Middle frontal gyrus (tissue), 1 donor: ENCODE measurements around the gene VSX1.

Experiments
- DNase-seq: peaks from one replicate; pipeline ENCODE4 v3.0.0-alpha.2; 2015; ENCODE audit warnings: low spot score; ENCODE audit errors: extremely low spot score

The VSX1 gene

DNA sequence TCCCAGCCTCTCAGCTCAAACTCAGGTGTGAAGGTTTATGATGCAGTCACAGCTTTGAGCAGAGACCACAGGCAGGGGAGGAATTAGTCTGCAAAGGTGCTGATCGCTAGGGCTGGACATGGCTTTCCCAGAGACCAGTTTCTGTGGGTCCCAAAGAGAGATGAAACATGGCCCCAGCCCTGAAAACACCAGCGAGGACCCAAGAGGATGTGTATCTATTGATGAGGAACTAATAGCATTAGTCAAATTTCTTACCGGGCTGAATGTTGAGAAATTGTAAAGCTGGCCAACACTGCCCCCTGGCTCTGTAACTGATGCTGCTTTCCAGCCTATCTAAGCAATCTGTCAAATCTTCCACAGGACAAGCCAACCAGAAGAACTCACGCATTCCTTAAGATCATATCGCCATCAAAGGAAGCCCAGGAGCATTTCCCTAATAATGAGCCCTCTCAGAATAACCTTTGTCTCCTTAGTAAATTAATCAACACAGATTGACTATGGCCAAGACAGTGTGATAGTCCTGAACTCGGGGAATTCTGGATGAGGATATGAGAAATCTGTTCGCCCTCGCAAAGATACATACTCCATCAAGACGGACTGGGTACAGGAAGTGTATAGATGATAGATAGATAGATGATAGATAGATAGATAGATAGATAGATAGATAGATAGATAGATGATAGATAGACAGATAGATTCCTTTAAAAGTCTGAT is 16.2 kb downstream of the VSX1 start:
- DNase-seq: no peak

DNA sequence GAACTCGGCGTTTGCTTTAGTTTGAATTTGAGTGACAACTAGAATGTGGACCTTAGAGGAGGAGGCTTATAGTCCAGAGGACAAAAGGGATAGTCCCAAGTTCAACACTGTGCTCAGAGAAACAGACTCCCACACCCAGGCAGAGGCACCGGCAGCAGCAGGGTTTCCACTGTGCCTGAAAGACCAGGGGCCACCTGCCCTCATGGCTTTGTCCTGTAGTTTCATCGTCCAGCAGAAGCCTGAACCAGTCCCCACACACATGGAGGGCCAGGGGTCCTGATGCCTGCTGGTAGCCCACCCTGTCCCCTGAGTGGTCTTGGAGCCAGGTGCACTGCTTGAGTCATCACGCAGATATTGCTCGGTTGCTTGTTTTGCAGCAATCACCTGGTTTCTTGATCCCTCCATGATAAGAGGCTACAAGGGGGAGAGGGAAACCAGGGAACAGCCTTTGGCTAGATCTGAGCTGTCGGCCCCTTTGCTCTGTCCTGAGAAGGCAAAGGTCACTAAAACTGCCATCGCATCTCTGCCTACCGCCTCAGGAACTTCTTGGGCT is 16.8 kb downstream of the VSX1 start:
- no peak for DNase-seq

DNA sequence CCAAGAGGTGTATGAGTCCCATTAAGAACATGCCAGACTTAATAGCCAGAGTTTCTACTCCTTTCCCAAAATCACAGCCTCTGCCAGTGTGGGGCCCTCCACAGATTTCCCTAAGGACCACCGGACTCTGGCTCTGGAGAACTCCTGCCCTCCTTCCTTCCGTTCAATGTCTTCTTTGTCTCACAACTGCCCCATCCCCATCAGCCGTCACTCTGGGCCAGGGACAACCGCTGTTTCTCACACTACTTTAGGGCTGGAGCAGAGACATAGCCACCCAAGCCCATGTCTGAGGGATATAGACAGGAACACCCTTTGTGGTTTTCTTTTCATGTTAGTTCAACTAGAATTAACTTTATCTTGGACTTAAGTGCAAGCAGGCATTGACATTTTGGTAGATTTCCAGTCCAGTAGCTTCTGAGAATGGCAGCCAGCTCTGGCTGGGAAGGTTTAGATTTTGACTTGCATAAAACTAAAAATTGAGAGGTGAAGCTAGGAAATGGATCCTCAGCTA is 17.3 kb downstream of the VSX1 start:
- DNase-seq: no peak

DNA sequence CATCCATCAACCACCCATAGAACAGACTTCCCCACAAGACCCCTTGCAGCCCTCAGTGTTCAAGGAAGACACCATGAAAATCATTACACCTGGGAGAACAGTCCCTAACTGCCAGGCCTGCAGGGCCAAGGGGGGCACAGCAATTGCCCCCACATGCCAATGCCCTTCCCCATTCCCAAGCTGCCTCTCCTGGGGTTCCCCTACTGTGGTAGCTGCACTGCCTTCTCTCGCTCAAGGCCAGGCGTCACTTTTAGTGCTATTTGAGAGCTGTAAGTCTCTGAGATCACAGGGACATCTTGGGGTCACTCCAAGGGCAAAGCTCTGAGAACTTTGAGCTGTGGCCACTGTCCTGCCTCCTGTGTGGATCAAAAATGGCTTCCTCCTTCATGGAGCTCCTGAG is 18.0 kb downstream of the VSX1 start:
- DNase-seq: no peak

DNA sequence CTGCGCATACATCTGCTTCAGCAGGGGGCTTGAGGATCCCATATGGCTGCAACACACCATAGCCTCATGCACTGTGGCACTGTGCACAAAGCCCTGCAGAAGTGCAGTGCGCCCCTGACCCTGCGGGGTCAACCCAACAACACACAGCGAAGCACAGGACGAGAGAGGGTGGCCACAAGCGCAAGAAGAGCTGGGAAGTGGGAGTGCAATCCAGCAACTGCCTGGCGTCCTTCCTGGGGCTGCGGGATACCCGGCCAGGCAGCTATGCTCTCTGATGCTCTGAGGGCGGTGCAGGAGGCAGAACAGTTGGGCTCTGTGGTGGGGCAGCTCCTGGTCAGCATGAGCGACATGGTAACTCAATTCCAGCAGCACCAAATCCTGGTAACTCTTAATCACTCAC is 18.4 kb downstream of the VSX1 start:
- DNase-seq: no peak

GRCh38 chr20:25062841-25063240 is 19.1 kb downstream of the VSX1 start:
- DNase-seq: no peak

- DNase-seq: no peak
Observed at GRCh38 chr20:25061821-25062530, 20.0 kb downstream of the VSX1 start.

DNA sequence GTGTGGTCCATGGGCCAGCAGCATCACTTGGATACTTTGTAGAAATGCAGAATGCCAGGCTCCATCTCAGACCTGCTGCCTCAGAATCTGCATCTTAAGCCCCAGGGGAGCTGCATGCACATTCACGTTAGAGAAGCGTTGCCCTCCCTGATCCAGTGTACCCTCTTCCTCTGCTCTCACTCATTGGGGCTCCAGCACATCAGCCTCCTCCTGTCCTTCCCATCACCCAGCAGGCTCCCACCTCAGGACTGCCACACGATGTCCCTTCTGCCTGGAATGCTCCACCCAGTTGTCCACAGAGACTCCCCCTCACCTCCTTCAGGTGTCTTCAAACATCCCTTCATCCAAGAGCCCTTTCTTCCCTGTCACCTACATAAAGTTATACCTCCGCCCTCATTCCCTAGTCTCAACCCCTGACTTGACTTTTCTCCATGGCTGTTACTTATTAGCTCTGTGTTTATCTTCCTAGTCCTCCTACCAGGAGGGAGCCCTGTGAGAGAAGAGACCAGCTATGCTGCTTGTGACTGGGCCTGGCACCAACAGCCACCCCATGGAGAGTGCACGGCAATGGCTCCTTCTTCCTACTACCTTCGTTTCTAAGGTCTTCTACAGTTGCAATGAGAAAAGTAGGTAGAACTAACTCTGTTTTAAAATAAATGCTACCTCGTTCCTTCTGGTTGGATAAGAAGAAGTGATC is 20.7 kb downstream of the VSX1 start:
- DNase-seq: no peak

- DNase-seq: no peak
Observed at GRCh38 chr20:25059866-25060465, 22.0 kb downstream of the VSX1 start.

GRCh38 chr20:25058847-25059810 is 22.8 kb downstream of the VSX1 start:
- DNase-seq: no peak

DNA sequence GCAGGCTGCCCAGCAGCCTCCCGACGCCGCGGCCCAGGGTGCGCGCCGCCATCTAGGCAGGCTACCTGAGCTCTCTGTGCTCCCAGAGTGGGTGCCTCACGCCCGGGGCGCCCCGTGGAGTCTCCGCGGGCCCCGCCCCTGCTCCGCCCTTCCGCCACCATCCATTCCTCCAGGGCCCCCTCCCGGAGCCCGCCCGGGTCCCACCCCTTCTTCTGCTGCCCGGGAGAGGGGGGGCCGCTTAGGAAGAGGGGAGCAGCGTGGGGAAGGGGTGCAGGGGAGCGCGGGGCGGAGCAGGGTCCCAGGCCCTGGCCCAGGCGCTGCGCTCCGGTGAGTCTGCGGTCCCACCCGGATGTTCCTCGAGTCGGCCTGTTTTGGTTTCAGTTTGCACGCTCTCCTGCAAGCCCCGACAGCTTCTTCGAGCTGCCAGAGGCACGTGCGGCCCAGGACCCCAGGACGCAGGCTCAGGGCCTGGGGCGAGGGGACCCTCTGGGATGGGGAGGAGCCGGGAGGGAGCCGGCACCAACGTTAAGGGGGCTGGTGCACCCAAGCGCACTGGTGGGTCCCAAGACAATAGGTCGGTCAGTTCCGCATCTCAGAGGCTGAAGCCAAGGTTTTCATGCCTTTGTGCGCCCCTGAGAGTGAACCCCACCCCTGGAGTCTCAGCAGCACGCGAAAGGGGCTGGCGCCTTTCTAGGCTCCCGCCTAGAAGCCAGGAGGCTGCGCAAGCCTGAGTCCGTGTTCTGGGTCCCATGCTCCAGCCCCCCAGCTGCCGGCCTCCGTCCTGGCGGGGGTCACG is 23.7 kb downstream of the VSX1 start, which contains the start of gene ACSS1:
TSS of gene ACSS1 (minus strand) at position 89 of the 796 bp plus-strand sequence. CDS start at position 52, 37 bp downstream.
- DNase-seq: no peak

DNA sequence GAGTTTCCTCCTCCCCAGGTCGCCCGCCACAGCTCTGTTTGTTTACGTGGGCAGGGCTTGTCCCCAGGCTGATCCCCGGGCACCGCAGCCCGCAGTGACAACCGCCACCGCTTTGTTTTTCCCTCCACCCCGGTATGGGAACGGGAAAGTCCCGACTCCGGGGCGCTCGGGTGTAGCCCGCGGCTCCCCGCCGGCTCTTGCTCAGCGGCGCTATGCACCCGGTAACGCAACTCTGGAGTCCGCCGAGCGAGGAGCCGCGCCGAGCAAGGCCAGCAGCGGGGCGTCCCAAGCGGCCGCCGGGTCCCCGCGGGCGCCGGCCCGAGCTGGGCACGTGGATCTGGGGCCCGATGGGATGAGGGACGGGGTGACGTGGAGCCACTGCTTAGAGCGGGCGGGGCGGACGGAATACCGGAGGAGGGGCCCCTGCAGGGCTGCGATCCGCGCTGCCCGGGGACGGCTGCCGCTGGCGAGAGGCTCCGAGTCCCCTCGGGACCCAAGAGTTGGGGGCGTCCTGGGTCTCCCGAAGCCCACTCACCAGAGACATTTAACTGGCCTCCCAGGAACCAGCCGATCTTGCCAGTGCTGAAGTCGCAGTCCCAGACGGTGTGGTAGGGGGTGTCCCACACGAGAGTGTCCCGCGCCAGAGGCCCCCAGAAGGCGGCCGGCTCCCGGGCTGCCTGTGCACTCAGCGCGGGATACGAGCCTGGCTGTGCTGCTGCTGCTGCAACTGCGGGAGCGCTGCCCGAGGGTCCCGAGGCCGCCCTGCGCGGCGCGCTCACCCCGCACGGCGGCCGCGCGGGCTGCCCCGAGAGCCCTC is 24.5 kb downstream of the VSX1 start:
- no peak for DNase-seq

DNA sequence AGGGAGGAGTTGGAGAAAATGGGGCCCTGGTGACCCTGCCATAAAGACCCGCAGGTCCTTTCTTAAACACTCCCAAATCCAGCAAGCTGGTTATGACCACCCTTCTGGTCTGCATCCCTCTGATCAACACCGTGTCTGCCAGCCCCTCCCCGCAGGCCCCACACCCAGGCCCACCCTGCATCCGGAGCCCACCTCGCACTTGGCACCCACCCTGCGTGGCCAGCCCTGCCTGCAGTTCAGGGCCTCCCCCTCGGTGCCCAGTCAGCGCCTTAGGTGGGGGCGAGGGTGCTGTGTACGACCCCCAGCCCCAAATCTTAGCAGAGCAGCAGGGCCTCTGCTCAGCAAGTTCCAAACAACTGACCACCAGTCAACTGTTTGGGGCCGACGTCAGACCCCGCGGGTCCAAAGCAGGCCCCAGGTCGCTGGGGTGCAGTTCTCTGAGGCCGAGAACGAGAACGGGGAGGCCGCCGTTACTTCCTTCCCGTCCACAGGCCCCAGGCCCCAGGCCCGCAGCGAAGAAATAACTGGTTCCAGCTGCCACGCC is 25.2 kb downstream of the VSX1 start:
- no peak for DNase-seq

GRCh38 chr20:25055711-25056495 is 26.0 kb downstream of the VSX1 start:
- DNase-seq: no peak

GRCh38 chr20:25054995-25055629 is 26.8 kb downstream of the VSX1 start:
- DNase-seq: no peak

GRCh38 chr20:25054096-25054820 is 27.7 kb downstream of the VSX1 start:
- no peak for DNase-seq
